Heart left ventricle (tissue), 13 donors: ENCODE results near the gene SUPT5H.

Experiments
- POLR2A ChIP-seq, 2 donors: fragments of 450-650 bp; IDR thresholded peaks; one replicate each; pipeline ENCODE4 v1.6.1; 2017; ENCODE audit warnings: antibody characterized with exemption in 2 of 2, mild to moderate bottlenecking in 2 of 2, moderate library complexity in 2 of 2
- TF ChIP-seq, protein P1 (sequence below), 12 donors: fragments of 200-600 bp; sonication (generic) in 4 of 12; IDR thresholded peaks; one replicate each; pipeline versions ENCODE4 v1.5.0 to v1.8.0; 2018 to 2022; ENCODE audit warnings: antibody characterized with exemption in 12 of 12, mild to moderate bottlenecking in 5 of 12
- donor health status: ischemic (EF 13 %, LVEDD 7.1; RV severe dilation, severe dysfunction).
- donor health status: DM: no; HTN: yes; CAD: no.
- donor health status: DM: no; HTN: no; CAD: no.
- donor health status: ischemic (EF 25% LVEDD 6.9; RV normal size, moderate dysfunction).
- donor health status: ischemic (EF 25% LVEDD 5.7; RV mildly dilated, moderate dysfunction).
- donor health status: ischemic (EF 35%, LVEDD 5.7; RV mildly dilated, moderate dysfunction).
- donor health status: nonischemic (EF 11% LVEDD 7.7; RV severe dilation, severe dysfunction).
- donor health status: DM: yes; HTN: yes; CAD: no.
- donor health status: PGD.
- donor health status: ischemic (EF 29% LVEDD 5.4; RV normal size, mild dysfunction).
- donor health status: nonischemic (EF 23%, LVEDD 6.1; RV moderate dilation, normal function).

DNA sequence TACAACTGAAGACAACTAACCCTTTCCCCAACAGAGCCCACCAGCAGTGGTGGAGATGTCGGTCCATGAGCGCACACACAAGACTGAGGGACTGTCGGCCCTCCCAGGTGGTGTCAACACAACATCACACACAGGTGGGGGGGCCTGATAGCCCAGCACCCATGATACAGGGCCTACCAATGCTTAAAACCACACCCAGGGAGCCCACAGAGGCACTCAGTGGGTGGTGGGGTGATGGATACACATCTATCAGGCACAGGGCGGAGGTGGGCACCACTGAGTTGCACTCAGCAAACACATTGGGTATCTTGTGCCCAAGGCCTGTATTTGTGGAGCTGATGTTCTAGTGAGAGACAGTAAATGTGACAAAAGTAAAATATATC is 45.7 kb upstream of the SUPT5H start:
- TF ChIP-seq, protein P1, sequence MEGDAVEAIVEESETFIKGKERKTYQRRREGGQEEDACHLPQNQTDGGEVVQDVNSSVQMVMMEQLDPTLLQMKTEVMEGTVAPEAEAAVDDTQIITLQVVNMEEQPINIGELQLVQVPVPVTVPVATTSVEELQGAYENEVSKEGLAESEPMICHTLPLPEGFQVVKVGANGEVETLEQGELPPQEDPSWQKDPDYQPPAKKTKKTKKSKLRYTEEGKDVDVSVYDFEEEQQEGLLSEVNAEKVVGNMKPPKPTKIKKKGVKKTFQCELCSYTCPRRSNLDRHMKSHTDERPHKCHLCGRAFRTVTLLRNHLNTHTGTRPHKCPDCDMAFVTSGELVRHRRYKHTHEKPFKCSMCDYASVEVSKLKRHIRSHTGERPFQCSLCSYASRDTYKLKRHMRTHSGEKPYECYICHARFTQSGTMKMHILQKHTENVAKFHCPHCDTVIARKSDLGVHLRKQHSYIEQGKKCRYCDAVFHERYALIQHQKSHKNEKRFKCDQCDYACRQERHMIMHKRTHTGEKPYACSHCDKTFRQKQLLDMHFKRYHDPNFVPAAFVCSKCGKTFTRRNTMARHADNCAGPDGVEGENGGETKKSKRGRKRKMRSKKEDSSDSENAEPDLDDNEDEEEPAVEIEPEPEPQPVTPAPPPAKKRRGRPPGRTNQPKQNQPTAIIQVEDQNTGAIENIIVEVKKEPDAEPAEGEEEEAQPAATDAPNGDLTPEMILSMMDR (IDR thresholded peaks at IDR 0.05) = no peak
- no peak for TF ChIP-seq POLR2A (IDR thresholded peaks at IDR 0.05)
